MM.1S (cell line): ENCODE data around the gene POU5F1.

Experiments
- DNase-seq: peaks from one replicate; pipeline ENCODE4 v3.0.0-alpha.2; 2015
- H2AFZ ChIP-seq: fragments of 300-600 bp; sonication (generic); 2 replicates; pipeline ENCODE4 v1.6.0; 2016; ENCODE audit warnings: antibody characterized with exemption, low read length
- H3F3A ChIP-seq: fragments of 300-600 bp; sonication (generic); 2 replicates; pipeline ENCODE4 v1.6.1; 2016; ENCODE audit warnings: mild to moderate bottlenecking, antibody characterized with exemption, low read length, moderate library complexity, mixed read lengths; ENCODE audit not compliant: insufficient read depth
- H3K27ac ChIP-seq: fragments of 300-600 bp; sonication (generic); 2 replicates; pipeline ENCODE4 v1.5.1; 2016; ENCODE audit warnings: mild to moderate bottlenecking, low read length
- H3K27me3 ChIP-seq: fragments of 300-600 bp; sonication (generic); replicated peaks from 2 replicates; pipeline ENCODE4 v1.6.0; 2016; ENCODE audit warnings: low read length; ENCODE audit not compliant: insufficient read depth
- H3K36me3 ChIP-seq: fragments of 300-600 bp; sonication (generic); replicated peaks from 2 replicates; pipeline ENCODE4 v1.6.1; 2016; ENCODE audit warnings: mild to moderate bottlenecking, low read length, mixed read lengths; ENCODE audit not compliant: insufficient read depth
- H3K4me1 ChIP-seq: fragments of 300-600 bp; sonication (generic); 2 replicates; pipeline ENCODE4 v1.6.1; 2016; ENCODE audit warnings: low read length, mixed read lengths
- H3K4me2 ChIP-seq: fragments of 300-600 bp; sonication (generic); 2 replicates; pipeline ENCODE4 v1.6.0; 2016; ENCODE audit warnings: low read depth, low read length
- H3K4me3 ChIP-seq: fragments of 300-600 bp; sonication (generic); 2 replicates; pipeline ENCODE4 v1.5.1; 2016; ENCODE audit warnings: low read length, mixed read lengths
- H3K79me2 ChIP-seq: fragments of 300-600 bp; sonication (generic); 2 replicates; pipeline ENCODE4 v1.6.1; 2016; ENCODE audit warnings: mixed run types, low read length, mixed read lengths
- H3K9ac ChIP-seq: fragments of 300-600 bp; sonication (generic); 2 replicates; pipeline ENCODE4 v1.6.1; 2016; ENCODE audit warnings: low read length, mixed read lengths
- H3K9me2 ChIP-seq: fragments of 300-600 bp; sonication (generic); replicated peaks from 2 replicates; pipeline ENCODE4 v1.6.1; 2016; ENCODE audit warnings: mild to moderate bottlenecking, low read length, mixed read lengths; ENCODE audit not compliant: insufficient read depth
- H3K9me3 ChIP-seq: fragments of 300-600 bp; sonication (generic); replicated peaks from 2 replicates; pipeline ENCODE4 v1.6.1; 2016; ENCODE audit warnings: mild to moderate bottlenecking, low read length, mixed read lengths; ENCODE audit not compliant: insufficient read depth
- H4K20me1 ChIP-seq: fragments of 300-600 bp; sonication (generic); 2 replicates; pipeline ENCODE4 v1.6.1; 2016; ENCODE audit warnings: mild to moderate bottlenecking, low read length, moderate library complexity, mixed read lengths; ENCODE audit not compliant: insufficient read depth
- EZH2 ChIP-seq: fragments of 300-600 bp; sonication (generic); optimal IDR thresholded peaks from 2 replicates; pipeline ENCODE3; 2017; ENCODE audit warnings: low read depth, mild to moderate bottlenecking, antibody characterized with exemption, low read length, mixed read lengths
- EZH2phosphoT487 ChIP-seq: fragments of 300-600 bp; sonication (generic); IDR thresholded peaks from 2 replicates; pipeline ENCODE4 v1.6.1; 2018; ENCODE audit warnings: antibody characterized with exemption, low read length
- TF ChIP-seq, protein P1 (sequence below): fragments of 300-600 bp; sonication (generic); IDR thresholded peaks from 2 replicates; pipeline ENCODE4 v1.5.1; 2016; ENCODE audit warnings: antibody characterized with exemption, low read length, mixed read lengths

The POU5F1 gene

DNA sequence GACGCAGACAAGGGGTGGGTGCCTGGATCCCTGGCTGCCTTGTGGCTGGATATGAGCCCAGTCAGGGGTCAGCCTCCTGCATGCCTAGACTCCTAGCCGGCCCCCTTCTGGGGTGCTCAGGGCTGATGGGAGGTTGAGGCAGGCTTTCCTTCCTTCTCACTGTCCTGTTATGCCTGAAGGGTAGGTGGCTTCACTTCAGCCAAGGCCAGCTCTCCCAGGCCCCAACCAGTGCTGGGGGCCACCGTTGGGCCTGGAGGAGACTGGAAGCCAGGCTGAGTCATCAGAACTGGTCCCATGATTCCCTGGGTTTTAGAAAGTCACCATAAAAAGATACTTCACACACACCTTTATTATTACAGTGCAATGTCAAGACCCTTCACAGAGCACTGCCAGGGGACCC lies 2.9 kb upstream of the POU5F1 start:
- no peak overlapping the region for H3K4me2 ChIP-seq
- TF ChIP-seq EZH2phosphoT487 (no peak), EZH2 (no peak)
- TF ChIP-seq, protein P1, sequence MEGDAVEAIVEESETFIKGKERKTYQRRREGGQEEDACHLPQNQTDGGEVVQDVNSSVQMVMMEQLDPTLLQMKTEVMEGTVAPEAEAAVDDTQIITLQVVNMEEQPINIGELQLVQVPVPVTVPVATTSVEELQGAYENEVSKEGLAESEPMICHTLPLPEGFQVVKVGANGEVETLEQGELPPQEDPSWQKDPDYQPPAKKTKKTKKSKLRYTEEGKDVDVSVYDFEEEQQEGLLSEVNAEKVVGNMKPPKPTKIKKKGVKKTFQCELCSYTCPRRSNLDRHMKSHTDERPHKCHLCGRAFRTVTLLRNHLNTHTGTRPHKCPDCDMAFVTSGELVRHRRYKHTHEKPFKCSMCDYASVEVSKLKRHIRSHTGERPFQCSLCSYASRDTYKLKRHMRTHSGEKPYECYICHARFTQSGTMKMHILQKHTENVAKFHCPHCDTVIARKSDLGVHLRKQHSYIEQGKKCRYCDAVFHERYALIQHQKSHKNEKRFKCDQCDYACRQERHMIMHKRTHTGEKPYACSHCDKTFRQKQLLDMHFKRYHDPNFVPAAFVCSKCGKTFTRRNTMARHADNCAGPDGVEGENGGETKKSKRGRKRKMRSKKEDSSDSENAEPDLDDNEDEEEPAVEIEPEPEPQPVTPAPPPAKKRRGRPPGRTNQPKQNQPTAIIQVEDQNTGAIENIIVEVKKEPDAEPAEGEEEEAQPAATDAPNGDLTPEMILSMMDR = no peak
- DNase-seq = no peak
- no peak overlapping the region for H3K9ac ChIP-seq
- H3K4me3 ChIP-seq = no peak overlapping the region
- H4K20me1 ChIP-seq = no peaks in the 10 kb centered on the region
- H3K27me3 ChIP-seq = no peaks in the 10 kb centered on the region
- H3F3A ChIP-seq = no peaks in the 10 kb centered on the region
- no peak overlapping the region for H2AFZ ChIP-seq
- no peaks in the 10 kb centered on the region for H3K4me1 ChIP-seq
- H3K27ac ChIP-seq = no peak overlapping the region
- H3K36me3 ChIP-seq = no peaks in the 10 kb centered on the region
- H3K79me2 ChIP-seq = no peaks in the 10 kb centered on the region
- H3K9me2 ChIP-seq = no peaks in the 10 kb centered on the region
- H3K9me3 ChIP-seq = no peaks in the 10 kb centered on the region

DNA sequence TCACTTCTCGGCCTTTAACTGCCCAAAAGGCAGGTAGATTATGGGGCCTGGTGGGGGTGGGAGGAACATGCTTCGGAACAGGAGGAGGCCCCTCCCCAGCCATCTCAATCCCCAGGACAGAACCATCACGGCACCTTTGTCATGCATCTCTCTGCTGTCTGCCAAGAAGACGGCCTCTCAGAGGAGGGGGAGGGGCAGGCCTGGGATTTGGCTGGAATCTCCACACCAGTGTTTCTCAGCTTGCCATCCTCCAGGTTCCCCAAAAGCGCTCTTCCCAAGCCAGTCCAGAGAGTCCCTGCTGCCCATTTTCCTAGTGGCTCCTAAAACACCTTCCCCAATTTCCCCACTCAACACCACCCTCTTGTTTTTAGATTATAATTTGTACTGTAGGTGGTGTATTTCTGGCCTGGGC lies 2.5 kb upstream of the POU5F1 start:
- DNase-seq = no peak
- Histone ChIP-seq H3K27ac (no peak overlapping the region), H3K4me3 (no peak overlapping the region), H2AFZ (no peak overlapping the region), H3K9ac (no peak overlapping the region), H3K4me2 (no peak overlapping the region), H3K36me3 (no peaks in the 10 kb centered on the region), H3K79me2 (no peaks in the 10 kb centered on the region), H3K9me2 (no peaks in the 10 kb centered on the region), H4K20me1 (no peaks in the 10 kb centered on the region), H3K4me1 (no peaks in the 10 kb centered on the region), H3K9me3 (no peaks in the 10 kb centered on the region), H3F3A (no peaks in the 10 kb centered on the region), H3K27me3 (no peaks in the 10 kb centered on the region)
- TF ChIP-seq, protein P1 = no peak

DNA sequence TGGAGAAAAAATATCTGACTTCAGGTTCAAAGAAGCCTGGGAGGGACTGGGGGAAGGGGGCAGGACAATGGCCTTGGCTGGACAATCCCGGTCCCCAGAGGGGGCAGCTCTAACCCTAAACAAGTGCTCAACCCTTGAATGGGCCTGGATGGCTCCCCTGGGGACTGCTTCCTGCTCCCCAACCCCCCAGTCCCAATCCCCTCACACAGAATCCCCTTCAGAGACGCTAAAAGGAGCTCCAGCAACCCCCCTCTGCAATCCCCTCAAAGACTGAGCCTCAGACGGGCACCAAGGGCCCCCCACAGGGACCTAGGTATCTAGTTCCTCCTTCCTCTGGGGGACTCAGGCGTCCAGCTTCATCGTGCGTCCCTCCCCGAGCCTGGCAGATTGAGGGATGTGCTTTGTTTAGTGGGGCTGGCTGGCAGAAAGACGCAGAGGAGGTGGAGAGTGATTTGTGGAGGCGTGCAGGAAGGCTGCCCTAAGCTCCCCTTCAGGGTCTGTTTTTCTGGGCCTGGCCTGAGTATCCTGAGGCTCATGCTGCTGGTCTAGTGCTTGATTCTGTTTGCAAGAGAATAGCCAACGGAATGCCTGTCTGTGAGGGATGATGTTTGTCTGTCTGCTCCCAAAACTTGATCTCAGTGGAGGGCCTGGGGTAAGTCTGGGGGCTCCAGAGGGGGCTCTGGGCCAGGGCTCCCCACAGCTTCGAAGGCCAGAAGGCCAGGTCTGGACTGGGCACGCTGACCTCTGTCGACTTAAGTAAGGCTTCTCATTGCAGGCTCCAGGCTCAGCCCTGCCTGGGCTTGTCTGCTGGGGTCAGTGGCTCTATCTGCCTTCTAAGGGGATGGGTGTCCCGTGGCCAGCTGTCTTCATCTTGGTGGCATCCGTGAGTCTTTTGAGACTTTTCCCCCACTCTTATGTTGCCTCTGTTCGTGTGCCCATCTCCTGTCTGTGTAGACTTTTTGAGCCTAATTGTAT lies 1.7 kb upstream of the POU5F1 start:
- no peaks in the 10 kb centered on the region for H3K9me3 ChIP-seq
- H3K4me2 ChIP-seq = no peak overlapping the region
- no peaks in the 10 kb centered on the region for H3K36me3 ChIP-seq
- H3K79me2 ChIP-seq = no peaks in the 10 kb centered on the region
- no peaks in the 10 kb centered on the region for H3F3A ChIP-seq
- H3K27me3 ChIP-seq = no peaks in the 10 kb centered on the region
- H3K9ac ChIP-seq = no peak overlapping the region
- H3K9me2 ChIP-seq = no peaks in the 10 kb centered on the region
- no peak overlapping the region for H3K27ac ChIP-seq
- no peak overlapping the region for H3K4me3 ChIP-seq
- TF ChIP-seq EZH2phosphoT487 = no peak
- TF ChIP-seq, protein P1 = no peak
- H4K20me1 ChIP-seq = no peaks in the 10 kb centered on the region
- H3K4me1 ChIP-seq = no peaks in the 10 kb centered on the region
- H2AFZ ChIP-seq = no peak overlapping the region
- DNase-seq = no peak
